Hematopoietic multipotent progenitor cell treated with erythropoietin and hydrocortisone succinate and interleukin-3 and kit ligand, for 4 days (in vitro differentiated cells): ENCODE data around the gene GTF3C1.
A peak's percentile ranks its signal among the peaks of the same experiment; 100 is the strongest.

Experiments
- DNase-seq: peaks from one replicate; pipeline ENCODE4 v3.0.0-alpha.2; 2015

Gene GTF3C1

GRCh38 chr16:27515874-27516353 lies 33.8 kb downstream of the GTF3C1 start:
- DNase-seq, result peak; percentile 57

GRCh38 chr16:27514806-27515205 lies 34.9 kb downstream of the GTF3C1 start:
- DNase-seq, result no peak

DNA sequence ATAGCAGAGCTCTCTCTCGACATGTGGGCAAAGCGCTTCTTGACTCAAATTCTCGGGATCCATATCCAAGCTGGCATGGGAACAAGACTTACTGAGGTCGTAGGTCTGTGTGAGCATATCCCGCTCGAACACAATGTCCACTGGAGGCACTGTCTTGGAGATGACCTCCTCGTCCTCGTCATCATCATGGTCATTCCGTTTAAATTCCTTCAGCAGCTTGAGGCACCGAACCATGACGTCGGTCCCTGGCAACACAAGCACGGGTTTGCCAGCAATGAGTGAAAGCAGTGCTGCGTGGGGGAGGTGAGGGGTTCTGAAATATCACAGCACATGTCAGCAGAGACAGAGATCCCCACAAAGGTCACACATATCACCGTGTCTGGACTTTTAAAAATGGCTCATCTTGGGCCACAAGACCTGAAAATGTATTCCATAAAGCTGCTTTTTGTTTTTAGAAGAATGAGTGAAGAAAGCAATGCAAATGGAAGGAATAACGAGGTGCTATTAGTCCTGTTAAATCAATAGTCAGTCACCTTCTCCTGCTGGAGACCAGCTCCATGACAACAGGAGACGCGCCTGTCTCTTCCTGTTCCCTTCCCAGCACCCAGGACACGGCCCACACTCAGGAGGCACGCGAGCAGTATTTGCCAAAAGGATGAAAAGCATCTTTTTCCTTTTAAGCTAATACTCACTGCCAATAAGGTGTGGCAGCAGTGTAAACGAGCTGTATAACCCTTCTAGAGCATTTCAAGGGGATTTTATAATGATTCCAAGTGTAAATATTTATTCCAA lies 37.9 kb downstream of the GTF3C1 start:
- no peak for DNase-seq

- DNase-seq, result no peak
These were observed 41.2 kb downstream of the GTF3C1 start for GRCh38 chr16:27508476-27508875.

DNA sequence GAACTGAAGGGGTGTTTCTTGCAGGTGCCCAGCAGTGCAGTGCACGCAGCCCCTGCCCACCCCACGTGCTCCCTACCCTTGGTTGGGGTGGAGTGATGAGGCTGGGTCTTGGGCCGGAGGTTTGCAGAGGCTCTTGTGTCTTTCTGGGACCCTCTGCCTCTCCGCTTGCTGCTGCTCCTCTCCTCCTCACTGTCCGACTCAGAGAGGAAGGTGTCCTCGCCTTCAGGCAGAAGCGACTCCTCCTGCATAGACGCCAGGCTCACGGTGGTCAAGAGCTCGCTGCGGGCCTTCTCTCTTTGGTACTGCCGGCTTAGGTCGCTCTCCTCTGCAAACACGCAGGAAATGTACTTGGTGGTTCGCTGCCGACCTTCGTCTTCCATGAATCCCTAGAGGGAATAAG lies 42.9 kb downstream of the GTF3C1 start:
- no peak for DNase-seq

- no peak for DNase-seq
These were observed 44.1 kb downstream of the GTF3C1 start for GRCh38 chr16:27505297-27506236.

DNA sequence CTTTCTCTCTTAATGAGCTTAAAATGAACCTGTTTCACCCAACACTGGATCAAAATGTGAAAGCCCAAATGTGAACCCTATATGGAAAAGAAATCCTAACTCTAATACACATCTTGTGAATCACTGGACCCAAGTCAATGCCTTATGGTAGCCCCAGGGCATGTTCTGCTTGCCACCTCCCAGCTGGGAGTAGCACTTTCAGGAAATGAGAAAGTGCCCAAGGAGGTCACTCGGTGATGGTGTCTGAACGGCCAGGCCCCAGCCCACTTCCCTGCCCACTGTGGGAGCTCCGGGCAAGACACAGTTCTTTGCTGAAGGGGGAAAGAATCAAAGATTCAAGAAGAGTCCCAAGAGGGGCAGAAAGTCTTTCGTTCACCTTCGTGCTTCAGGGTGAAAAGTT lies 46.1 kb downstream of the GTF3C1 start:
- no peak for DNase-seq

GRCh38 chr16:27500801-27501200 lies 48.9 kb downstream of the GTF3C1 start:
- DNase-seq, result no peak

DNA sequence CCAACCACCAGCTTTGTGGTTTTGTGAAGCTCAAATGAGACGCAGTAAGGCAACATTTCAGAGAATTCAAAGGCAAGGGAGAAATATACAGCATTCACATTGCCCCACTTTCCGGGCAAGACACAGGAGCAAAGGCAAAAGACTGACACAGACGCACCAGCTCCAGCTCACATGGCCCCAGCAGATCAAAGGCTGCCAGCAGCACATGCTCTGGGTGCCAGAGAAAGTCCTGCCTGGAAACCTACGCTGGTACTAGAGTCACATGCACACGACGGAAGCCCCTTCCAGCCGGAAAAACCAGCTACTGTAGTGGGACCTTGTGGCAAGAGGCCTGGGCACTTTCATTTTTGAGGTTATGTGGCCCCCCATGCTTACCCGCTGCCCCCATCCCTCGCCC lies 50.1 kb downstream of the GTF3C1 start:
- no peak for DNase-seq

- DNase-seq, result no peak
These were observed 50.6 kb downstream of the GTF3C1 start for GRCh38 chr16:27498916-27499658.

DNA sequence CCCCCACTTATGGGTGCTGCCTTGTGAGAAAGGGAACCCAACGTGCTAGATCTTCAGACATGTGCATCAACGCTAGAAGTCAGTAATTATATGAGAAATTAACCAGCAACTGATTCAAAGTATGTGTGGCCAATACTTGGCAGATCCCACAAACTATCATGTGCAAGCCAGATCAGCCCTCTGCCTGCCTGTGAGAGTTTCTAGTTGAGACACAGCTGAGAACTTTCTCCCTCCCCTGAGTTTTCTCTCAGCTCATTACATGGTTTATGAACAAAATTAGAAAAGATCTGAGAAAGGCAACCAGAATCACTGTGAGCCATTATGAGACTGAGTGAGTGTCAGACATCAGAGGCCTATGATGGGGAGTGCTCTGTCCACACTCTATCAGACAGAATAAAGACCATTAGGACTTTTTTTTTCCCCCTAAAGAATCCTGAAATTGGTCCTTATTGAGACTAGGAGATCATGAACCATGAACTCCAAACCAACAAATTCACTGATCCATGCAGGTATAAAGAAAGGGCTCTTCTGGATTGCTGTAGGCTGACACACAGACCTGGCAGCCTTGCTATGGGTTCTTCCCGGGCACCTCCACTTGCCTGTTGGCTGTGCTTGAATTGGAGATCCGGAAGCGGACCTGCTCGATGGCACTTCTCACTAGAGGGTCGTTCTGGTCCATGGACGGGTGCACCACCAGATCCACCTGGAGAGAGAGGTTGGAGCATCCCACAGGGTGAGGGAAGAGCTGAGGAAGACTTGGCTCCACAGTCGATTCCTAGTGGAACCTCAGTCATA lies 51.5 kb downstream of the GTF3C1 start:
- no peak for DNase-seq

DNA sequence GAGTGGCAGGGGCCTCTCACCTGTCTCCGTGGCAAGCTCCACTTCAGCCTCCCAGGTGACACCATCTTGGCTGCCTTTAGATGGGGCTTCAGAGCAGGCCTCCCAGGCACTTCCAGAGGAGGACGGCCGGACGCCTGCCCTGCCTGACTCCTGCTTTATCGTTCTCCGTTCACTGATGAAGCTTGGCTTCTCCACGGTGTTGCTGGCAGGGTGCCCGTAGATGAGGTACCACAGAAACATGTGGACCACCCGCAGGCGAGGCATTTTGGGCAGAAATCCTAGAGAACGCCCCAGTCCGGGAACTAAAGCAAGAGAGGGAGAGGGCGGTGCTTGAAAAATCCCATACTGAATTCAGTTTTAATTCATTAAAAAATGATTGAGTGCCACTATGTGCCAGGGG lies 54.5 kb downstream of the GTF3C1 start:
- DNase-seq, result no peak

DNA sequence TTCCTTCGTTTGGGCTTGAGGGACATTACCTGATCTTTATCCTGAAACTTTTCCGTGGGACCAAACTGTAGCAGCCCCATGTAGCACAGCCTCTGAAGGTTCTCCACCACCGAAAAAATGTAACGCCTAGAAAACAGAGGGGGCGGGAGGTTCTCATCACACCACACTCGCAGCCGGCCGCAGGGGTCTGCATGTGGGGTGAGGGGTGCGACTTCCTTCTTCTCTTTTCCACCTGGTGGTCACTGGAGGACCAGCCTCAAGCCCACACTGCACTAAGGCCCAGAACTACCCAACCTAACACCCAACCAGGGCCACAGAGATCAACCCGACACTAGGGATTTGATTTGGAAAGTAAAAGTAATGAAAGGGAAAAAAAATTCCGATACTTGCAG lies 57.1 kb downstream of the GTF3C1 start:
- DNase-seq, result no peak

DNA sequence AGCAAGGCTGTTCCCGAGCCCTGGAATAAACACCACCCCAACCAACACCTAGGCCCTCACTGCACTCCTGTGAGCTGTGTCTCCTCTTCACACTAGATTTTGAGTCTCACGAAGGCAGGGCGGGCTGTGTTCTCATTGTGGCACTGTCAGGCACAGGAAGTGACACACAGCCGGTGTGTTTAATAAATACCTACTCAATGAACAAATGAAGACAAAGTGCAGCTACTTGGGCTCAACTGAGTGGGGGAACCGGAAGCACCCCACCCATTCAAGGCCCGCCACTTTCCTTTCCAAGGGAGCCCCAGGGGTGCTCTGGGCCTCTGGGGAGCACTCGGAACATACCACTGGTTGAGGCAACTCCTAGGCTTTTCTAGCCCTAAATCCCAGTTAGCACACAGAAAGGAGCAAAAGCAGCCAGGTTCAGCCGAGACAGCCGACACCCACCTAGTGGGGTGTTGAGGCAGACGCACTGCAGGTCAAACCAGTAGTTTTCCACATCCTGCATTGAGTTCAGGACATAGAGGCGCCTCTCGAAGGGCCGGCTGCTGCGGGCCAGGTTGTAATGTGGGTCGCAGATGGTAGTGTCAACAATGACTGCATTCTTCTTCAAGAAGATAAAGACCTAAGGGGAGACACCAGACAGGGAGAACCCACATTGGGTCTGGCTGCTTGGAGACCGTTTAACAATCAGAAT lies 57.7 kb downstream of the GTF3C1 start:
- DNase-seq, result no peak

- no peak for DNase-seq
These were observed 59.8 kb downstream of the GTF3C1 start for GRCh38 chr16:27489906-27490305.

- no peak for DNase-seq
These were observed 60.3 kb downstream of the GTF3C1 start for GRCh38 chr16:27489421-27489820.

- DNase-seq, result no peak
These were observed 63.0 kb downstream of the GTF3C1 start for GRCh38 chr16:27486760-27487159.

DNA sequence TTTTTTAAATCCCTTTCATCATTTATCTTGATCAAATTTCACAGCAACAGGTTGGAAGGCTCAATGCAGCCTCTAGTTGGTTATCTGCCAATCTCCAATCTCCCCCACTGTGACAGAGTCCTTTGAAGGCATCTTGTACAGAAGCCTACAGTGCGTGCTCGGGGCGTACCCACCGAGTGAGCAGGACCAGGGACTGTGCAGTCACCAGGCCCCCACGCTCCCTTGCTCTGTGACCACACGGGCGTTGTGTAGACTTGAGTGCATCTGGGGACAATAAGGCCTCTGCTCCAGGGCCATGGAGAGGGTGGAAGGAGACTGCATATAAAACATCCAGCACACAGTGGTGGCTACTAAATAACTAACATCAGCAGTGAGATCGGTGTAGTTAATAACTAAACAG lies 63.4 kb downstream of the GTF3C1 start:
- DNase-seq, result no peak

GRCh38 chr16:27485811-27486210 lies 63.9 kb downstream of the GTF3C1 start:
- no peak for DNase-seq

DNA sequence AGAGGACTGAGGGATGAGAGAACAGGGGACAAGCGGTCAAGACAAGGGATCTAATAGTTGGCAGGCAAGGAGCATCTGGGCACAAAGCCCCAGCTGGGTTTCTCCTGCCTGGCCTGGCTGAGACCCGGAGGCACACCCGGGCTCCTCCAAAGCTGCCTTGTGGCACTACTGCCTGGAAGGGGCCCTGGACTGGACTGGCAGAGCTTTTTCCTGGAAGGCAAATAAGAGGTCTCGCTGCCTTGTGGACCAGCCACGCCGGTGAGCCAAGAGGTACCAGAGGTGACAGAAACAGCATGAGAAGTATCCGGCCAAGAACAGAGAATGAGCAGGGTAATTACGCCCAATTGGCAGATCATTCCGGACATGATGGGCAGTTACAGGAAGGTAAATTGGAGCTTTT lies 64.6 kb downstream of the GTF3C1 start:
- DNase-seq, result no peak

- DNase-seq, result no peak
These were observed 66.1 kb downstream of the GTF3C1 start for GRCh38 chr16:27483624-27484023.

- DNase-seq, result no peak
These were observed 66.7 kb downstream of the GTF3C1 start for GRCh38 chr16:27483088-27483437.
